NCI-H2029 treated with DMSO at 0.1 percent for 48 hours (cell line): ENCODE results near the gene RIN2.

ENCODE experiments used
- DNase-seq: peaks from one replicate; lab custom pipeline; 2025; lab: John Stamatoyannopoulos, UW

Gene RIN2

GRCh38 chr20:19765266-19765665 lies 7.2 kb downstream of the RIN2 start:
- DNase-seq, result no peak

GRCh38 chr20:19765913-19766312 lies 7.9 kb downstream of the RIN2 start:
- no peak for DNase-seq

DNA sequence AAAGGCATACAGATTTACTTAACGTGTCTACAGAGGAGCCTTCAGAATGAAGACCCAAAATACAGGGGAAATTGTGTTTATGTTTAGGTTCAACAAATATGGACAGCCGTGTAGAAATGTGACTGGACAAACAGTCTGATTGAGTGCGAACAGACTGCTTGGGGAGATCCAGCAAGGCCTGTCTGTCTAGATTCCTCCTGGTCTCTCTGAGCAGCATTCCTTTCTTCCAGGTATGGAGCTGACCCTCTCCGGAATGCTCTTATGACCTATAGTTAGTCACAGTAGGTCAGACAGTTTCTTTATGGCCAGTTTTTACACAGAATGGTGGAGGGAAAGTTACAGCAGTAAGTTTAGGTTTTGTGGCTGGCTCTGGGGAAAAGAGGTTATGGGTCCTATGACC lies 9.0 kb downstream of the RIN2 start:
- no peak for DNase-seq

- DNase-seq, result no peak
Measured at GRCh38 chr20:19768325-19768842, 10.3 kb downstream of the RIN2 start.

- no peak for DNase-seq
Measured at GRCh38 chr20:19769507-19769906, 11.4 kb downstream of the RIN2 start.

GRCh38 chr20:19770375-19770774 lies 12.3 kb downstream of the RIN2 start:
- no peak for DNase-seq

DNA sequence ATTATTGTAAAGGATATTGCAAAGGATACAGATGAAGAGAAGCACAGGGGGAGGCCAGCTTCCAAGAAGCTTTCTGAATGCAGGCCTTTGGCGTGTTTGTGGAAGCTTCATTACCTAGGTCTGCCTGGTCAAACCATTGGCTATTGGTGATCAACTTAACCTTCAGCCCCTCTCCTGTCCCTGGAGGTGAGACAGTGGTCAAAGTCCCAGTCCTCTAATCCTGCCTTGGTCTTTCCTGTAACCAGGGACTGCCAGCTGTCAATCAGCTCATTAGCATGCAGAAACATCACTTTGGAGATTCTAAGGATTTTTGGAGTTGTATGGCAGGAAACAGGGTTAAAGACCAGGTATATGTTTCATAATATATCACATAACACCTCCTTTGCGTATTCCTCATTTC lies 13.0 kb downstream of the RIN2 start:
- no peak for DNase-seq

DNA sequence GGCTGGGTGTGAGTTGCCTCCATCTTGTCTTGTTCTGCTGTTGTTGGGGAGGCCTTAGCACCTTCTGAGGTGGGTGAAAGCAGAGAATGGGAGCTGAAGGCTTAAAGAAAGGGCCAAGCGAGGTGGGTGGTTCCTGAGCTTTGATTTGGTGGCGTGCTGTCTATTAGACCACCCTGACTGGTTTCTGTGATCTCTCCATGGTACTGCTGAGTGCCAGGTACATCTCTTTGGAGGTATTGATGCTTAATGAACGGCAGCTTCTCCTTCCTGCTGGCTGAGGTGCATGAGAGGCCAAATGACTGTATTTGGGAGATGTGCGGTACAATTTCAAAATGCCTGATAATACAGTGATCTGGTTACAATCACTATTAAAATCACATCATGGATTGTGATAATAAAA lies 15.4 kb downstream of the RIN2 start:
- DNase-seq, result no peak

- no peak for DNase-seq
Measured at GRCh38 chr20:19774135-19774933, 16.3 kb downstream of the RIN2 start.

GRCh38 chr20:19775353-19776253 lies 17.5 kb downstream of the RIN2 start:
- no peak for DNase-seq

DNA sequence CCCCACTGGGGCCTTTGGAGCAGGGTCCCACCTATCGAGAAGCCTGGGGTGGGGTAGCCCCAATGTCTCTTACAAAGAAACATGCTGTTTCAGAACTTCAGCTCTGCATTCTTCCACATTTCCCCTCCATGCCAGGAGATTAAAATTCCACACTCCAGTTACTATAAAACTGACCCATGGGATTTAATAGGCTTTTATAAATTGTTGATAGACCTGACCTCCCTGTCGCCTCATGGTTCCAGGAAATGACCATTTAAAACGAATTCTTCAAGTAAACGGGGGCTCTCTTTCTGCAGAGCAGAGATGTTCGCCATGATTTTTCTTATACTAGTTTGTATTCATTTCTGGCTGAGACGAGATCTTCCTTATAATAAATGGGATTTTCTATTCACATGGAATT lies 19.3 kb downstream of the RIN2 start:
- no peak for DNase-seq

DNA sequence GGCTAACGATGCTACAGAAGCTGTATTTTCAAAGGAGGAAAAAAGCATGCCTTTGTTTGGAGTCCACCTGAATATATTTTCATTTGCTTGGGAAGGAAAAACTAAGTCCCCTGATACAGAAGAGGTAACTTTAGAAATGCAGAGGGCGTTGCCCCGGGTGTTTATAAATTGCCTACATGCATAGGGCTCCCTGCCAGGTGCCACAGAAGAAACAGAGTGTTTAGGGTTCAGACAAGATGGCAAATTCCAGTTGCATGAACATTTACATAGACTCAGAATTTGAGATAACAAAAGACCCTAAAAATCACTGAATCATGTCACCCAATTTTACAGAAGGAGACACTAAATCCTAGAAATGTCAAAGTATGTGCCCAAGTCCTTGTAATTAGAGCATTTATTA lies 19.9 kb downstream of the RIN2 start:
- no peak for DNase-seq

DNA sequence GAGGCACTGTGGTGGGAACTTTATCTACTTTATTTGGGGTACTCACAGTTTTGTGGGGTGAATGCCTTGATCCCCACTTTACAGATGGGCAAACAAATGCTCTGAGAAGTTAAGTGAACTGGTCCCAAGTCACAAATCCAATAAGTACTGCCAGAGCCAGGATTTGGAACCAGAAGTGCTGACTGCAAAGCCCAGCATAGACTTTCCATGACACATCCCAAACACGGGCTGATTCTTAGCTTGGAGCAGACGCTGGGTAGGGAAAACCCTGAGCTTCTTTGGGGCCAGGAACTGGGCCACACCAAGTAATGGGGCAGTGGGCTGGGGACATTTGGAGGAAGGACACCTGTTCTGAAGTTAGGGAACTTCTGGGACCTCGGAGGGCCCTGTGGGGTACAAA lies 20.3 kb downstream of the RIN2 start:
- no peak for DNase-seq

- no peak for DNase-seq
Measured at GRCh38 chr20:19779634-19780033, 21.6 kb downstream of the RIN2 start.

GRCh38 chr20:19780261-19780660 lies 22.2 kb downstream of the RIN2 start:
- no peak for DNase-seq

DNA sequence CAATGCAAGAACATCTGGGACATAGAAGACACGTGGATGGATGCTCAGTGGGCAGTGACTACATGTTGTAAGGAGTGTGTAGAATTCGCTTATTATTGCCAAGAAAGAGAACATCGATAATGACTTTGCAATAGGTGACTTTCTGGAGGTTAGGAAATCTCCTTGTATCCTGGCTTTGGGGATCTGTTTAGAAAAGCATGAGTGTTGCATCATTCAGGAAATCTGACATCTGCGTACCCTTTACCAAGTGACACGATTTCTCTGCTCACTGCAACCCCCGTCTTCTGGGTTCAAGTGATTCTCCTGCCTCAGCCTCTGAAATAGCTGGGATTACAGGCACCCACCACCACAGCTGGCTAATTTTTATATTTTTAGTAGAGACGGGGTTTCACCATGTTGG lies 23.2 kb downstream of the RIN2 start:
- DNase-seq, result no peak

DNA sequence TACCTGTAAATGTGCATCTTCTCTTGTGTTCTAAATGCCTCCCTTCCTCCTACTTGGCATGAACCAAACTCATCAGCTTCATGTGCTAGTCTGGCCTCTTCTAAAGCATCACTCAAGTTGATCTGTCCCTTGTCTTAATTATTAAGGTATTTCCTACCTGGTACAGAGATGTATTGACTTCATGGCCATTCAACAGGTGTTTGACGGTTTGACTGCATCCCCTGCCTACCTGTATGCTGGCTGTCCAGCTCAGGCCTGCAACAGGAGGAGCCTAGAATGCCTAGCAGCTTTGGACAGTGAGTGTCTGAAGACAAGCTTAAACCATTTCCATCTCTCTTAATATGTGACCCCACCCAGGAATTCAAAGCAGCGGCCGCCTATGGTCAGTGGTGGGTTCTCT lies 24.6 kb downstream of the RIN2 start:
- no peak for DNase-seq

- DNase-seq, result peak; percentile 59
Measured at GRCh38 chr20:19783966-19784401, 25.9 kb downstream of the RIN2 start.

- DNase-seq, result peak; percentile 93
Measured at GRCh38 chr20:19784511-19785172, 26.6 kb downstream of the RIN2 start.

- DNase-seq, result no peak
Measured at GRCh38 chr20:19785173-19785982, 27.3 kb downstream of the RIN2 start.

- DNase-seq, result no peak
Measured at GRCh38 chr20:19785983-19786285, 27.9 kb downstream of the RIN2 start.

GRCh38 chr20:19786311-19786710 lies 28.3 kb downstream of the RIN2 start:
- peak; percentile 82 for DNase-seq
